Uterus (tissue), 2 donors: ENCODE measurements around the gene S100A6.

Source experiments
- CTCF ChIP-seq, 4 experiments: fragments of 200-600 bp in 2 of 4; fragments of 450-650 bp in 2 of 4; sonication (generic) in 2 of 4; IDR thresholded peaks; one replicate each; pipeline ENCODE4 v1.5.1; 2016 to 2019; ENCODE audit warnings: antibody characterized with exemption in 4 of 4, mild to moderate bottlenecking in 2 of 4, moderate library complexity in 1 of 4
- POLR2A ChIP-seq, 2 donors: fragments of 450-650 bp; IDR thresholded peaks; one replicate each; pipeline ENCODE4 v1.6.1; 2016; ENCODE audit warnings: antibody characterized with exemption in 2 of 2, mild to moderate bottlenecking in 1 of 2, moderate library complexity in 1 of 2

GRCh38 chr1:153494976-153495535 is 40.7 kb downstream of the S100A6 start:
- TF ChIP-seq POLR2A (IDR thresholded peaks at IDR 0.05): no peak
- peak; percentile 88 to 93 (median 92) for TF ChIP-seq CTCF (IDR thresholded peaks at IDR 0.05)
